HCT116 (cell line): Measurements from ENCODE around the gene SLC13A4. TPM values are rescaled to one million over a fixed set of nuclear protein-coding genes. Genes with fewer than 3 reads are reported as not detected.
A peak's percentile ranks its signal among the peaks of the same experiment; 100 is the strongest.

Source experiments
- ATAC-seq: fragments of 200-7000 bp; cut with Tn5 transposase; 2 replicates; pipeline ENCODE4 v1.9.1; 2020; ENCODE audit warnings: mild to moderate bottlenecking, moderate library complexity
- BruUV-seq: library from RNA; stranded (reverse); fragments of 400-500 nt; replicated peaks from 2 replicates; lab custom pipeline; 2021; lab: Mats Ljungman, UMichigan
- CTCF ChIA-PET: fragments of 300-600 bp; sonication (Branson Sonifier 250); formaldehyde crosslinking; loops from one replicate; lab custom pipeline; 2021; ENCODE audit warnings: antibody characterized with exemption; lab: Charles Lee
- POLR2A ChIA-PET: fragments of 300-600, 350-600 bp; sonication (Branson Sonifier 250); formaldehyde crosslinking; loops from one replicate; lab custom pipeline; 2021; ENCODE audit warnings: antibody characterized with exemption; lab: Charles Lee
- RAD21 ChIA-PET, 2 experiments: fragments of 300-600 bp; sonication (Branson Sonifier 250); formaldehyde crosslinking; loops; one replicate each; lab custom pipeline; 2023; ENCODE audit warnings: low total read pairs in 2 of 2; ENCODE audit not compliant: uncharacterized antibody in 2 of 2, unreplicated experiment in 2 of 2, low non-redundant PET in 1 of 2; lab: Charles Lee
- DNase-seq: peaks from one replicate; pipeline ENCODE4 v3.0.0-alpha.2; 2010; ENCODE audit warnings: low read depth, low spot score
- H2AFZ ChIP-seq: fragments of 200-600 bp; shearing (Covaris generic), sonication (generic); 2 replicates; pipeline ENCODE4 v1.6.1; 2017; ENCODE audit warnings: low read depth, mixed run types, mixed read lengths, antibody characterized with exemption, low read length; ENCODE audit not compliant: poor library complexity, severe bottlenecking
- H3K27ac ChIP-seq: 2 replicates; pipeline ENCODE4 v1.5.1; 2012; ENCODE audit warnings: low read depth, low read length
- H3K27me3 ChIP-seq: fragments of 200-600 bp; sonication (generic); 2 replicates; pipeline ENCODE4 v1.6.1; 2016; ENCODE audit warnings: mixed run types, low read length, mixed read lengths; ENCODE audit not compliant: insufficient read depth
- H3K36me3 ChIP-seq, 2 experiments: fragments of 200-500 bp in 1 of 2; fragments of 200-600 bp in 1 of 2; sonication (Bioruptor generic) in 1 of 2; sonication (generic) in 1 of 2; 2 replicates each; pipeline versions ENCODE4 v1.5.1 to v1.6.1; 2014 to 2016; ENCODE audit warnings: low read length in 2 of 2, inconsistent platforms in 1 of 2, mixed read lengths in 1 of 2, mixed run types in 1 of 2; ENCODE audit not compliant: insufficient read depth in 2 of 2, control insufficient read depth in 1 of 2
- H3K4me1 ChIP-seq, 2 experiments: fragments of 200-600 bp in 1 of 2; sonication (generic) in 1 of 2; 2 replicates each; pipeline versions ENCODE4 v1.5.1 to v1.6.1; 2012 to 2017; ENCODE audit warnings: low read length in 2 of 2, inconsistent platforms in 1 of 2, mild to moderate bottlenecking in 1 of 2, mixed read lengths in 1 of 2, mixed run types in 1 of 2, moderate library complexity in 1 of 2; ENCODE audit not compliant: insufficient read depth in 2 of 2, control insufficient read depth in 1 of 2
- H3K4me2 ChIP-seq: fragments of 200-600 bp; sonication (generic); 2 replicates; pipeline ENCODE4 v1.6.1; 2017; ENCODE audit warnings: mixed run types, low read length, mixed read lengths
- H3K4me3 ChIP-seq, 2 experiments: fragments of 200-600 bp in 1 of 2; sonication (generic) in 1 of 2; replicated peaks in 1 of 2; 2 replicates each; pipeline ENCODE4 v1.5.1; 2011 to 2016; ENCODE audit warnings: low read length in 2 of 2, control low read depth in 1 of 2, low read depth in 1 of 2, mild to moderate bottlenecking in 1 of 2, mixed read lengths in 1 of 2, mixed run types in 1 of 2
- H3K79me2 ChIP-seq: fragments of 200-600 bp; sonication (generic); 2 replicates; pipeline ENCODE4 v1.6.1; 2017; ENCODE audit warnings: mild to moderate bottlenecking, mixed run types, low read length, moderate library complexity, mixed read lengths; ENCODE audit not compliant: insufficient read depth
- H3K9ac ChIP-seq: fragments of 200-600 bp; sonication (generic); 2 replicates; pipeline ENCODE4 v1.6.1; 2016; ENCODE audit warnings: low read length, mixed read lengths
- H3K9me2 ChIP-seq: fragments of 200-600 bp; sonication (generic), shearing (Covaris generic); 2 replicates; pipeline ENCODE4 v1.6.1; 2017; ENCODE audit warnings: mixed run types, mild to moderate bottlenecking, moderate library complexity; ENCODE audit not compliant: insufficient read depth
- H3K9me3 ChIP-seq, 2 experiments: fragments of 200-500 bp in 1 of 2; fragments of 200-600 bp in 1 of 2; sonication (Bioruptor generic) in 1 of 2; sonication (generic) in 1 of 2; 2 replicates each; pipeline ENCODE4 v1.6.1; 2014 to 2017; ENCODE audit warnings: low read length in 2 of 2, mixed read lengths in 2 of 2, inconsistent platforms in 1 of 2, low read depth in 1 of 2, mild to moderate bottlenecking in 1 of 2, mixed run types in 1 of 2, moderate library complexity in 1 of 2; ENCODE audit not compliant: control insufficient read depth in 1 of 2, insufficient read depth in 1 of 2
- H4K20me1 ChIP-seq: fragments of 200-600 bp; sonication (generic), shearing (Covaris generic); 2 replicates; pipeline ENCODE4 v1.6.1; 2017; ENCODE audit warnings: mixed run types, mild to moderate bottlenecking, moderate library complexity; ENCODE audit not compliant: insufficient read depth
- CBX3 ChIP-seq: IDR thresholded peaks from 2 replicates; pipeline ENCODE4 v1.6.1; 2012; ENCODE audit warnings: low read depth
- CEBPB ChIP-seq: IDR thresholded peaks from 2 replicates; pipeline ENCODE4 v1.6.1; 2012; ENCODE audit warnings: low read depth
- EGR1 ChIP-seq: IDR thresholded peaks from 2 replicates; pipeline ENCODE4 v1.6.1; 2012; ENCODE audit warnings: low read depth
- EZH2 ChIP-seq: fragments of 200-600 bp; sonication (generic); IDR thresholded peaks from 2 replicates; pipeline ENCODE4 v1.6.1; 2017; ENCODE audit warnings: antibody characterized with exemption, mixed run types
- FOSL1 ChIP-seq: IDR thresholded peaks from 2 replicates; pipeline ENCODE4 v1.6.1; 2012; ENCODE audit warnings: low read depth
- JUND ChIP-seq: IDR thresholded peaks from 2 replicates; pipeline ENCODE4 v1.6.1; 2012
- POLR2AphosphoS5 ChIP-seq: IDR thresholded peaks from 2 replicates; pipeline ENCODE4 v1.6.1; 2011; ENCODE audit warnings: mild to moderate bottlenecking, low read depth, low read length, moderate library complexity
- REST ChIP-seq: IDR thresholded peaks from 2 replicates; pipeline ENCODE4 v1.6.1; 2012; ENCODE audit warnings: low read depth
- SP1 ChIP-seq: IDR thresholded peaks from 2 replicates; pipeline ENCODE4 v1.6.1; 2012; ENCODE audit warnings: low read depth
- SRF ChIP-seq: IDR thresholded peaks from 2 replicates; pipeline ENCODE4 v1.6.1; 2012; ENCODE audit warnings: low read depth
- TCF7L2 ChIP-seq: IDR thresholded peaks from 2 replicates; pipeline ENCODE4 v1.7.0; 2011; ENCODE audit warnings: borderline replicate concordance, inconsistent platforms; ENCODE audit not compliant: insufficient read depth, insufficient read length; ENCODE audit errors: extremely low read depth
- YY1 ChIP-seq: IDR thresholded peaks from 2 replicates; pipeline ENCODE4 v1.6.1; 2011; ENCODE audit warnings: low read length, low read depth, moderate library complexity, mild to moderate bottlenecking; ENCODE audit not compliant: insufficient replicate concordance; ENCODE audit errors: extremely low read depth
- ZFX ChIP-seq: fragments of 450-650 bp; IDR thresholded peaks from 2 replicates; pipeline ENCODE4 v1.6.1; 2017
- intact Hi-C: fragments of 100-400 bp; cut with micrococcal nuclease; formaldehyde crosslinking; loops from 2 replicates; pipeline ENCODE4 v1.10.0; 2022
- total RNA-seq: library from RNA; stranded (reverse); gene quantifications from one replicate; pipeline ENCODE4 v1.2.1, GENCODE V29; 2021; ENCODE audit not compliant: unreplicated experiment
- TF ChIP-seq, protein P1 (sequence below): IDR thresholded peaks from 2 replicates; pipeline ENCODE4 v1.6.1; 2012
- TF ChIP-seq, protein P2 (sequence below), 3 experiments: fragments of 200-600 bp in 1 of 3; sonication (generic) in 1 of 3; IDR thresholded peaks in 2 of 3; conservative IDR thresholded peaks in 1 of 3; 2 replicates each; pipeline ENCODE4 v1.5.1; 2012 to 2017; ENCODE audit warnings: low read depth in 2 of 3, low read length in 2 of 3, antibody characterized with exemption in 1 of 3, borderline replicate concordance in 1 of 3, control low read depth in 1 of 3, mild to moderate bottlenecking in 1 of 3, mixed read lengths in 1 of 3, mixed run types in 1 of 3, moderate library complexity in 1 of 3; ENCODE audit not compliant: insufficient read depth in 1 of 3
- TF ChIP-seq, protein P3 (sequence below): IDR thresholded peaks from 2 replicates; pipeline ENCODE4 v1.6.1; 2012

SLC13A4 gene
- total RNA-seq, 1 experiment from 2014 or later: 0.30 TPM

DNA sequence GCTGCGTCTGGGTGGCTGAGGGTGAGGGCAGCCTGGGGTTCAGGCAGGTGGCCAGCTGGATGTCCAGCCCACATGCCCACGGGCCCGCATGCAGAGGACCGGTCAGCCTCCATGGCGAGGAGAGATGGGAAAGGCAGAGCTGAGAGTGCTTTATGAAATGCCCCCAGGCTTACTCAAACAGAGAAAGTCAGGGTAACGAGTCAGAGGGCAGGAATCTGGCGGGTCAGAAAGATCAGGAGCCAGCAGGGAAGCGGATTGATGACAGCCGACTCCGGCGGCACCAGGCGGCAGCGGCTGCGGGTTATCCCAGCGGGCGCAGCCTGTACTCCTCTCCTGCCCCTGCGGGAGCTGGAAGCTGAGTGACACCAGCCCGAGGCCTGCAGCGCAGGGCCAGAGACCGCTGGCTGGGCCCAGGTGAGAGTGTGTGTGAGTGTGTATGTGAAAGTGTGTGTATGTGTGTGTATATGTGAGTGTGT is 13.4 kb downstream of the SLC13A4 start (continued):
- TF ChIP-seq YY1: no peak
- TF ChIP-seq, protein P1, sequence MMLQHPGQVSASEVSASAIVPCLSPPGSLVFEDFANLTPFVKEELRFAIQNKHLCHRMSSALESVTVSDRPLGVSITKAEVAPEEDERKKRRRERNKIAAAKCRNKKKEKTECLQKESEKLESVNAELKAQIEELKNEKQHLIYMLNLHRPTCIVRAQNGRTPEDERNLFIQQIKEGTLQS: no peak
- no peak for TF ChIP-seq EZH2
- TF ChIP-seq, protein P2, sequence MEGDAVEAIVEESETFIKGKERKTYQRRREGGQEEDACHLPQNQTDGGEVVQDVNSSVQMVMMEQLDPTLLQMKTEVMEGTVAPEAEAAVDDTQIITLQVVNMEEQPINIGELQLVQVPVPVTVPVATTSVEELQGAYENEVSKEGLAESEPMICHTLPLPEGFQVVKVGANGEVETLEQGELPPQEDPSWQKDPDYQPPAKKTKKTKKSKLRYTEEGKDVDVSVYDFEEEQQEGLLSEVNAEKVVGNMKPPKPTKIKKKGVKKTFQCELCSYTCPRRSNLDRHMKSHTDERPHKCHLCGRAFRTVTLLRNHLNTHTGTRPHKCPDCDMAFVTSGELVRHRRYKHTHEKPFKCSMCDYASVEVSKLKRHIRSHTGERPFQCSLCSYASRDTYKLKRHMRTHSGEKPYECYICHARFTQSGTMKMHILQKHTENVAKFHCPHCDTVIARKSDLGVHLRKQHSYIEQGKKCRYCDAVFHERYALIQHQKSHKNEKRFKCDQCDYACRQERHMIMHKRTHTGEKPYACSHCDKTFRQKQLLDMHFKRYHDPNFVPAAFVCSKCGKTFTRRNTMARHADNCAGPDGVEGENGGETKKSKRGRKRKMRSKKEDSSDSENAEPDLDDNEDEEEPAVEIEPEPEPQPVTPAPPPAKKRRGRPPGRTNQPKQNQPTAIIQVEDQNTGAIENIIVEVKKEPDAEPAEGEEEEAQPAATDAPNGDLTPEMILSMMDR (IDR thresholded peaks at IDR 0.05 in 2 of 3, conservative IDR thresholded peaks at IDR 0.05 in 1 of 3; ENCODE audit: borderline replicate concordance in 1 of 3, insufficient read depth in 1 of 3, low read depth in 2 of 3, low read length in 2 of 3): no peak
- TF ChIP-seq, protein P3, sequence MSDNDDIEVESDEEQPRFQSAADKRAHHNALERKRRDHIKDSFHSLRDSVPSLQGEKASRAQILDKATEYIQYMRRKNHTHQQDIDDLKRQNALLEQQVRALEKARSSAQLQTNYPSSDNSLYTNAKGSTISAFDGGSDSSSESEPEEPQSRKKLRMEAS: 0 out of 2 replicates have a peak, but pooled peaks have one; percentile 49
- peak; percentile 63 for TF ChIP-seq FOSL1
- peak; percentile 62 for TF ChIP-seq JUND
- no peak; the same call in 1 of the 2 replicates for TF ChIP-seq POLR2AphosphoS5
- peak; percentile 16 for TF ChIP-seq TCF7L2

GRCh38 chr7:135713836-135714470 is 14.0 kb downstream of the SLC13A4 start:
- ATAC-seq (peak; percentile 8), DNase-seq (no peak)
- ChIA-PET RAD21 (interaction anchor here in 1 of 2 experiments (0.6 kb wide), 1 partner anchor 24 kb away, joined by 8 read pairs; no protein-coding TSS in a partner anchor), CTCF (interaction anchor here (1.4 kb wide), 1 partner anchor 9 kb away, joined by 5 read pairs; no protein-coding TSS in a partner anchor), POLR2A (interaction anchor here (0.7 to 1.4 kb wide), 2 partner anchors 31 to 52 kb away, joined by 3 to 4 read pairs; partner anchors contain the start of gene STMP1)
- H3K27me3 ChIP-seq: no peaks in the 10 kb centered on the region
- peak overlapping the region in 1 of 2 experiments; percentile 21; a peak in 2 of 4 replicates for H3K4me3 ChIP-seq
- intact Hi-C loops: loop anchor here (1.0 kb wide), 1 partner anchor 31 kb away; no protein-coding TSS in a partner anchor
- H3K27ac ChIP-seq: peak overlapping the region; percentile 16; the same call in 1 of the 2 replicates
- no peaks in the 10 kb centered on the region for H3K9me3 ChIP-seq
- H3K4me2 ChIP-seq: peak overlapping the region; percentile 73
- H2AFZ ChIP-seq: no peak overlapping the region
- H3K9ac ChIP-seq: peak overlapping the region; percentile 49
- no peaks in the 10 kb centered on the region for H3K36me3 ChIP-seq
- H3K79me2 ChIP-seq: no peaks in the 10 kb centered on the region
- peaks cover 29 to 45% of the 10 kb centered on the region in 2 experiments for H3K4me1 ChIP-seq
- no peaks in the 10 kb centered on the region for H4K20me1 ChIP-seq
- H3K9me2 ChIP-seq: no peaks in the 10 kb centered on the region
- no TSS peak for BruUV-seq
- TF ChIP-seq CEBPB (no peak), TCF7L2 (no peak), REST (no peak), EGR1 (no peak), SP1 (no peak), POLR2AphosphoS5 (no peak), ZFX (no peak), EZH2 (no peak), JUND (no peak), SRF (no peak), CBX3 (no peak), YY1 (no peak)
- TF ChIP-seq, protein P1: no peak
